ENCODE results near the gene PLCB2.

PLCB2 gene

DNA sequence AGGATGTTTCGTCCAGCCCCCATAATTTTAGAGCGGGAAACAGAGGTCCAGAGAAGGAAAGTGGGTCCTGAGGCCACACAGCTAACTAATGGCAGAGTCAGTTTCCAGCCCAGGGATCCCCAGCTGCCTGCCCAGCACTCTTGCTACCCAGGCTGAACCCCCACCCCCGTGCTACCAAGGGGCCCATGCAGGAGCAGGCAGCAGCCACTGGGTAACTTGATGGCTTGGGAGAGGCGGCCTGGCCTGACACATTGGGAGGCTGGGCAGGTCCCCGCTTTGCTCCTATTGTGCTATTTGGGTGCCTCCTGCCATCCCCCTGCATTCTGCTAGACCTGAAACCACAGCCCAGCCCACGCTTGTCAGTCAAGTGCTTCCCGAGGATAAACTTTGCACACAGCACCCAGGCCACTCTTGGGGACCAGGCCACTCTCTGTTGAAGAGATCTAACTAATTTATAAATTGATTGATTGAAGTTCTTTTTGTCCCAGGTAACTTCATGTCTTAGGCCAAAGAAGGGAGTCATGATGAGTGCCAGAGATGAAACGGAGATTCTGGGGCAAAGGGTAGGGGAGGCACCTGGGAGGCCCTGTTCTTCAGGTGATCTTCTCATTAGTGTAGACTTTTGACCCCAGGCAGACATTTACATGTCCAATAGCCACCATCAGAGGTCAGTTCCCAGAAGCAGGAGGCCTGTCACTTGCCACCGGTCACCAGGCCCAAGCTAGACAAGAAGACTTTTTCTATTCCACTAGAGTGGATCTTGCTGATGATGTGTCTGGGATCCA, 61.9 kb downstream of the PLCB2 start:
- WGBS (ENCODE audit: insufficient coverage), result 88% methylated on average over 8 of the region's 9 CpGs
- no peak for DNase-seq
- Histone ChIP-seq H3K27me3 (replicated peaks in 2 of 5; ENCODE audit: control insufficient read depth in 4 of 5, insufficient read depth in 5 of 5, low read length in 4 of 5) (peaks cover 0 to 3% (median 2%) of the 10 kb centered on the region in 5 experiments), H3K4me1 (ENCODE audit: control extremely low read depth in 1 of 4, control insufficient read depth in 4 of 4, insufficient read depth in 4 of 4, low read length in 3 of 4) (peaks cover 0 to 8% (median 0%) of the 10 kb centered on the region in 4 experiments), H3K4me3 (ENCODE audit: control insufficient read depth in 1 of 7, extremely low read depth in 1 of 7, insufficient read depth in 4 of 7, low read depth in 2 of 7, low read length in 6 of 7) (no peak overlapping the region), H3K27ac (ENCODE audit: insufficient read depth in 1 of 2, low read depth in 1 of 2, low read length in 2 of 2, poor library complexity in 1 of 2, severe bottlenecking in 2 of 2) (no peak overlapping the region), H3K9me3 (ENCODE audit: control extremely low read depth in 1 of 5, control insufficient read depth in 4 of 5, insufficient read depth in 2 of 5, low read depth in 1 of 5, low read length in 4 of 5) (no peaks in the 10 kb centered on the region), H3K36me3 (ENCODE audit: control insufficient read depth in 4 of 4, insufficient read depth in 4 of 4, low read length in 3 of 4) (no peaks in the 10 kb centered on the region)
- ChIA-PET POLR2A (no interaction called here), CTCF (interaction anchor here (1.1 to 5.5 kb wide), 7 partner anchors 8 to 29 kb away, joined by 3 to 50 read pairs (median 4); no protein-coding TSS in a partner anchor)

DNA sequence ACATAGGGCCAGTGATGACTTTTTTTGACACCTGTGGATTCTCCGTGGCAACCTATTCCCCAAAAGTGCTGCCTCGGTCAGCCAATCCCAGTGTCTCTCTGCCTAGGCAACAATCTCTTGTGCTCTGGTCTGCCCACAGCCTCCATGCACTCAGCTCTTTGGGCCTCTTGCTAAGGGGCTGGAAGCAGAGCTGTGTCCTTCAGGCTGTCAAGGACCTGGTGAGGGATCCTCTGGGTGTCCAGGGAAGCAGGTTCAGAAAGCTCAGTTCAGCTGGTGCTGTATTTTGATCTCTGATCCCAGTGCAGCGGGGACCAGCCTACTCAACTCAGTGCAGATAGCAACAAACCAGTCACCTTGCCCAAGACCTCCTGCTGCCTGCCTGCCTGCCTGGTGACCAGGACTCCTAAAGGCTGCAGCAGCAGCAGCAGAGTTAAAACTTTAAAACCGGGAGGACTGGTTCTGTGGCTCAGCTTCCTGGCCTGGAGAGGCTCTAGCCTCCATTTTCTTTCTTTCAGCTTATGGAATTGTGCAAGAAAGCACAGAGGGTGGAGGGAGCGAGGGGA, 62.7 kb downstream of the PLCB2 start:
- ChIA-PET CTCF (interaction anchor here (0.8 to 1.6 kb wide), 6 partner anchors 9 to 102 kb away, joined by 3 to 6 read pairs (median 4); no protein-coding TSS in a partner anchor), POLR2A (no interaction called here)
- no peak overlapping the region for H3K27ac ChIP-seq (ENCODE audit: insufficient read depth in 1 of 2, low read depth in 1 of 2, low read length in 2 of 2, poor library complexity in 1 of 2, severe bottlenecking in 2 of 2)
- no peak for DNase-seq
- no peak overlapping the region for H3K4me3 ChIP-seq (ENCODE audit: control insufficient read depth in 1 of 7, extremely low read depth in 1 of 7, insufficient read depth in 4 of 7, low read depth in 2 of 7, low read length in 6 of 7)
- H3K4me1 ChIP-seq (ENCODE audit: control extremely low read depth in 1 of 4, control insufficient read depth in 4 of 4, insufficient read depth in 4 of 4, low read length in 3 of 4), result peaks cover 0 to 7% (median 0%) of the 10 kb centered on the region in 4 experiments
- WGBS (ENCODE audit: insufficient coverage), result 96% methylated on average over 4 of the region's 5 CpGs
- no peaks in the 10 kb centered on the region for H3K9me3 ChIP-seq (ENCODE audit: control extremely low read depth in 1 of 5, control insufficient read depth in 4 of 5, insufficient read depth in 2 of 5, low read depth in 1 of 5, low read length in 4 of 5)
- H3K36me3 ChIP-seq (ENCODE audit: control insufficient read depth in 4 of 4, insufficient read depth in 4 of 4, low read length in 3 of 4), result no peaks in the 10 kb centered on the region
- peaks cover 0 to 3% (median 0%) of the 10 kb centered on the region in 5 experiments for H3K27me3 ChIP-seq (replicated peaks in 2 of 5; ENCODE audit: control insufficient read depth in 4 of 5, insufficient read depth in 5 of 5, low read length in 4 of 5)

DNA sequence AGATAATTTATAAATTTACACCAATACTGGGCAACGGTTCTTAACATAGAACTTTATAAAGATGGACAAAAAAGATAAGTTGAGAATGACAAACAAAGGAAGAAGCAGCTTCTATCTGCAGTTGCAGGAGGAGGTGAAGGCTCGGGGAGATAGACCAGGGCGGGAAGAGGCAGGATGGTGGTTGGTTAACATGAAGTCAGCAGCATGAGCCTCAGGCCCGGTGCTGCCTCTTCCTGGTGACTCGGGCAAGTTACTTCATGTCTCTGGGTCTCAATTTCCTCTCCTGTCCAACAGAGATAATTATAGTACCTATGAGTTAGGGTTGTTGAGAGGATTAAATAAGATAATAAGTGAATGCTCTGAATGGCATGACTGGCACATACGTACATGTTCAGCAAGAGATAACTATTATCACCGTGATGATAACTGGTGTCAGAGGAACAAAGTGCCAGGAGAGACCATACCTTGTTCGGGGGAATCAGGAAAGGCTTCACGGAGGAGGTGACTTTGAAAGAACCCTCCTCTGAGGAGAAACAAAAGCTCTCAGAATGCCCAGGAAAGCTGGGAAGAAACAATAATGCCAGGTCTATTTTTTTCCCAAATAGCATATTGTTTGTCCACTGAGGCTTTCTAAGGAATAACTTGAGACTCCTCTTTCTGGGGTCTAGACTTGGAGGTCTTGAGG, 64.5 kb downstream of the PLCB2 start:
- H3K27me3 ChIP-seq (replicated peaks in 2 of 5; ENCODE audit: control insufficient read depth in 4 of 5, insufficient read depth in 5 of 5, low read length in 4 of 5), result peaks cover 0 to 13% (median 2%) of the 10 kb centered on the region in 5 experiments
- 87% methylated on average over 7 of the region's 9 CpGs for WGBS (ENCODE audit: insufficient coverage)
- CTCF ChIA-PET, result interaction anchor here (0.9 to 1.5 kb wide), 5 partner anchors 13 to 24 kb away, joined by 3 to 7 read pairs (median 3); no protein-coding TSS in a partner anchor

DNA sequence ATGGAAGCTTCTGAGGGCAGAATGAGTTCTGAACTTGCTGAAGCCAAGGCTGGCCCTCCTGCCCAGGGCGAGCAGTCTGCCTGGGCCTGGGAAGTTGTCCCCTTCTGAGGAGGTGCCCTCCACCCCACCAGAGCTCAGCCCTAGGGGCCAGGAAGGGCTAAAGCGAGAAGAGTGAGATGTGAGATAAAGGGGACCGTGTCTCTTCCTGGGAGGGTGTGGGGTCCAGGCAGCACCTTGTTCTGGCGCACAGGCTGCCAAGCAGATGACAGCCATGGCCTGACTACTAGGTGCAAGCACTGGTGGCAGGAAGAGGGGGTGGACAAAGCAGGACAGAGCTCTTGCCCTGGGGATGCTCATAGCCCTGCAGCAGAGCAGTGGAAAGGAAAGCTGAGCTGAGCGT, 65.1 kb downstream of the PLCB2 start:
- no peak overlapping the region for H3K27ac ChIP-seq (ENCODE audit: insufficient read depth in 1 of 2, low read depth in 1 of 2, low read length in 2 of 2, poor library complexity in 1 of 2, severe bottlenecking in 2 of 2)
- H3K9me3 ChIP-seq (ENCODE audit: control extremely low read depth in 1 of 5, control insufficient read depth in 4 of 5, insufficient read depth in 2 of 5, low read depth in 1 of 5, low read length in 4 of 5), result no peaks in the 10 kb centered on the region
- H3K36me3 ChIP-seq (ENCODE audit: control insufficient read depth in 4 of 4, insufficient read depth in 4 of 4, low read length in 3 of 4), result no peaks in the 10 kb centered on the region
- H3K27me3 ChIP-seq (replicated peaks in 2 of 5; ENCODE audit: control insufficient read depth in 4 of 5, insufficient read depth in 5 of 5, low read length in 4 of 5), result peaks cover 0 to 15% (median 2%) of the 10 kb centered on the region in 5 experiments
- H3K4me1 ChIP-seq (ENCODE audit: control extremely low read depth in 1 of 4, control insufficient read depth in 4 of 4, insufficient read depth in 4 of 4, low read length in 3 of 4), result peaks cover 0 to 13% (median 11%) of the 10 kb centered on the region in 4 experiments
- no peak for DNase-seq
- ChIA-PET POLR2A (interaction anchor here (0.5 kb wide), 1 partner anchor 84 kb away, joined by 4 read pairs; no protein-coding TSS in a partner anchor), CTCF (interaction anchor here (0.6 to 1.5 kb wide), 6 partner anchors 8 to 62 kb away, joined by 3 to 7 read pairs (median 4); no protein-coding TSS in a partner anchor)
- no peak overlapping the region for H3K4me3 ChIP-seq (ENCODE audit: control insufficient read depth in 1 of 7, extremely low read depth in 1 of 7, insufficient read depth in 4 of 7, low read depth in 2 of 7, low read length in 6 of 7)
- WGBS (ENCODE audit: insufficient coverage), result 90% methylated on average over 4 of the region's 5 CpGs

More for the DNA sequence above, 64.5 kb downstream of the PLCB2 start:
- no peak overlapping the region for H3K27ac ChIP-seq (ENCODE audit: insufficient read depth in 1 of 2, low read depth in 1 of 2, low read length in 2 of 2, poor library complexity in 1 of 2, severe bottlenecking in 2 of 2)
- H3K9me3 ChIP-seq (ENCODE audit: control extremely low read depth in 1 of 5, control insufficient read depth in 4 of 5, insufficient read depth in 2 of 5, low read depth in 1 of 5, low read length in 4 of 5), result no peaks in the 10 kb centered on the region
- peaks cover 0 to 13% (median 11%) of the 10 kb centered on the region in 4 experiments for H3K4me1 ChIP-seq (ENCODE audit: control extremely low read depth in 1 of 4, control insufficient read depth in 4 of 4, insufficient read depth in 4 of 4, low read length in 3 of 4)
- H3K4me3 ChIP-seq (ENCODE audit: control insufficient read depth in 1 of 7, extremely low read depth in 1 of 7, insufficient read depth in 4 of 7, low read depth in 2 of 7, low read length in 6 of 7), result no peak overlapping the region
- no peaks in the 10 kb centered on the region for H3K36me3 ChIP-seq (ENCODE audit: control insufficient read depth in 4 of 4, insufficient read depth in 4 of 4, low read length in 3 of 4)
- peak in 1 of 3 donors; percentile 13 for DNase-seq
- POLR2A ChIA-PET, result no interaction called here

DNA sequence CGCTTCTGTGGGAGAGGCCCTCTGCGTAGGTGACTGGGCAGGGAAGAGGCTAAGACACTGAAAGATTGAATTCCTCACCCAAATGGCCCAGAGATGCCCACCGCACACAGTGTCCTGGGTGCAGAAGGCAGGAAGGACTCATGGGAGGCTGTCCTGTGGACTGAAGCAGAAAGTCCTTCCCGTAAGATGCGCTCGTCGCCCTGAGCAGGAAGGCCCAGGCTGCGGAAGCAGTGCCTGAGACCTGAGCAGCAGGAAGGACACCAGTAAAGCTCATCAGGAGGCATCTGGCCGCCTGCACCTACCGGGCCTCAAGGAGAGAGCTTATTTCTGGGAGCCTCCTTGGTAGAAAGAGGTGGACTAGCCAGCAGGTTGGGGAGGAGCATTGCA, 65.5 kb downstream of the PLCB2 start:
- Histone ChIP-seq H3K27me3 (replicated peaks in 2 of 5; ENCODE audit: control insufficient read depth in 4 of 5, insufficient read depth in 5 of 5, low read length in 4 of 5) (peaks cover 0 to 15% (median 2%) of the 10 kb centered on the region in 5 experiments), H3K27ac (ENCODE audit: insufficient read depth in 1 of 2, low read depth in 1 of 2, low read length in 2 of 2, poor library complexity in 1 of 2, severe bottlenecking in 2 of 2) (no peak overlapping the region), H3K36me3 (ENCODE audit: control insufficient read depth in 4 of 4, insufficient read depth in 4 of 4, low read length in 3 of 4) (no peaks in the 10 kb centered on the region), H3K9me3 (ENCODE audit: control extremely low read depth in 1 of 5, control insufficient read depth in 4 of 5, insufficient read depth in 2 of 5, low read depth in 1 of 5, low read length in 4 of 5) (no peaks in the 10 kb centered on the region), H3K4me1 (ENCODE audit: control extremely low read depth in 1 of 4, control insufficient read depth in 4 of 4, insufficient read depth in 4 of 4, low read length in 3 of 4) (peaks cover 0 to 13% (median 11%) of the 10 kb centered on the region in 4 experiments), H3K4me3 (ENCODE audit: control insufficient read depth in 1 of 7, extremely low read depth in 1 of 7, insufficient read depth in 4 of 7, low read depth in 2 of 7, low read length in 6 of 7) (no peak overlapping the region)
- CTCF ChIA-PET, result interaction anchor here (0.6 to 4.7 kb wide), 6 partner anchors 9 to 63 kb away, joined by 3 to 23 read pairs (median 6); no protein-coding TSS in a partner anchor
- no peak for DNase-seq
- POLR2A ChIA-PET, result interaction anchor here (0.5 kb wide), 1 partner anchor 84 kb away, joined by 4 read pairs; no protein-coding TSS in a partner anchor
- 97% methylated on average over 10 of the region's 10 CpGs for WGBS (ENCODE audit: insufficient coverage)

DNA sequence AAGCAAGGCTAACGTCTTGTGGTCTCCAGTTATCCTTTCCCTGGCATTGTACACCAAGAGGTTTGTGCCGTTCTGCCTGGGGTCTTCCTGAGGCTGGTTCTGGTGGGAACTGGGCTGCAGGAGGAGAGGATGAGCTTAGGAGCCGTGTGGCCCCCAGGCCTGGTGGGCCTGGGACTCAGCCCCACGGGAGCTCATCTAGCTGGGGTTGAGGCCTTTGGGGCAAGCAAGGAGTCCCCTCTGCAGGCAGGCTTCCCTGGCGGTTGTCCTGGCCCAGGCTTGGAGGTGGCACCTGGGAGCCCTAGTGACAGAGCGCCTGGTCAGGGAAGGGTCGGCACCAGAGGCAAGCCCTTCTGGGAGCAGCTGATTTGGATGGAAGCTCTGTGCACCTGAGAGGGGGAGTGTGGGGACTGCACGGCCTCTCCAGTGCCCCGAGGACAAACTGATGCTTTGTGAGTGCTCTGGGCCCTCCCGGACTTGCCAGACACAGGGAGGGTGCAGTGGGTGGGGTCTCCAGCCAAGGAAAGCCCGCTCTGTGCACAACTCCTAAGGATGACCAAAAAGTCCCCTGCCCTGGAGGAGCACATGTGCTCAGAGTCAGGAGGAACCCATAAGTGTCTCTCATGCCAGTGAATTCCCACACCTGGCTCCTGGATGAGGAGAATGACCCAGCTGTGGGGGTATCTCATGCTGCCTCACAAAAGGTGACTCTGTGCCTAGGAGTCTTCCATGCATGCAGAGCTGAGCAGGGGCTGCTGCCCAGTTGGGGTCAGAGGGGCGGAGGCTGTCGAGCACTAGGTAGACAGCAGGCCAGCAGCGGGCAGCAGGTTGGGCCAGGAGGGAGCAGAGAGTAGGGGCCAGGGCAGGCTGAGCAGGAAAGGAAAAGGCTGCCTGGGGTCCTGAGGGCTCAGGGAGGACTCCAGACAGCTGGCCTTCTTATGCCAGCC, 66.2 kb downstream of the PLCB2 start:
- H3K36me3 ChIP-seq (ENCODE audit: control insufficient read depth in 4 of 4, insufficient read depth in 4 of 4, low read length in 3 of 4), result no peaks in the 10 kb centered on the region
- H3K4me1 ChIP-seq (ENCODE audit: control extremely low read depth in 1 of 4, control insufficient read depth in 4 of 4, insufficient read depth in 4 of 4, low read length in 3 of 4), result peaks cover 0 to 13% (median 11%) of the 10 kb centered on the region in 4 experiments
- DNase-seq, result no peak
- CTCF ChIA-PET, result interaction anchor here (0.6 to 4.7 kb wide), 8 partner anchors 9 to 63 kb away, joined by 3 to 25 read pairs (median 3); no protein-coding TSS in a partner anchor
- H3K4me3 ChIP-seq (ENCODE audit: control insufficient read depth in 1 of 7, extremely low read depth in 1 of 7, insufficient read depth in 4 of 7, low read depth in 2 of 7, low read length in 6 of 7), result no peak overlapping the region
- H3K9me3 ChIP-seq (ENCODE audit: control extremely low read depth in 1 of 5, control insufficient read depth in 4 of 5, insufficient read depth in 2 of 5, low read depth in 1 of 5, low read length in 4 of 5), result no peaks in the 10 kb centered on the region
- H3K27ac ChIP-seq (ENCODE audit: insufficient read depth in 1 of 2, low read depth in 1 of 2, low read length in 2 of 2, poor library complexity in 1 of 2, severe bottlenecking in 2 of 2), result no peak overlapping the region
- POLR2A ChIA-PET, result no interaction called here
- peaks cover 0 to 15% (median 2%) of the 10 kb centered on the region in 5 experiments for H3K27me3 ChIP-seq (replicated peaks in 2 of 5; ENCODE audit: control insufficient read depth in 4 of 5, insufficient read depth in 5 of 5, low read length in 4 of 5)
- WGBS (ENCODE audit: insufficient coverage), result 98% methylated on average over 11 of the region's 14 CpGs
